GM12873 (cell line): ENCODE results near the gene PLCB4.

Experiments
- CTCF ChIP-seq: IDR thresholded peaks from 2 replicates; pipeline ENCODE4 v1.5.1; 2012; ENCODE audit warnings: low read depth, mild to moderate bottlenecking, moderate library complexity, low read length, control low read depth; ENCODE audit not compliant: insufficient read depth; ENCODE audit errors: missing control alignments

The PLCB4 gene

GRCh38 chr20:9088556-9088955 is 19.7 kb downstream of the PLCB4 start:
- TF ChIP-seq CTCF = no peak

GRCh38 chr20:9092113-9092512 is 23.2 kb downstream of the PLCB4 start:
- no peak for TF ChIP-seq CTCF

GRCh38 chr20:9092655-9093054 is 23.8 kb downstream of the PLCB4 start:
- TF ChIP-seq CTCF = no peak

GRCh38 chr20:9093218-9093957 is 24.5 kb downstream of the PLCB4 start:
- TF ChIP-seq CTCF = no peak

GRCh38 chr20:9099372-9099771 is 30.5 kb downstream of the PLCB4 start:
- no peak for TF ChIP-seq CTCF

GRCh38 chr20:9100691-9101090 is 31.8 kb downstream of the PLCB4 start:
- TF ChIP-seq CTCF = no peak

GRCh38 chr20:9102456-9102855 is 33.6 kb downstream of the PLCB4 start:
- no peak for TF ChIP-seq CTCF
